RWPE2 (cell line): ENCODE results near the gene CFAP57.

ENCODE experiments used
- ATAC-seq: fragments of 200-7000 bp; cut with Tn5 transposase; 3 replicates; pipeline ENCODE4 v1.9.1; 2021; ENCODE audit warnings: low read depth
- DNase-seq: peaks from one replicate; pipeline ENCODE4 v3.0.0-alpha.2; 2020; ENCODE audit warnings: low spot score
- H3K27ac ChIP-seq: fragments of 450-650 bp; 2 replicates; pipeline ENCODE4 v1.5.1; 2017; ENCODE audit warnings: mild to moderate bottlenecking; ENCODE audit not compliant: poor library complexity, severe bottlenecking
- H3K27me3 ChIP-seq: fragments of 250-450 bp; sonication (Bioruptor Pico); 2 replicates; pipeline ENCODE4 v1.5.1; 2021; ENCODE audit warnings: mild to moderate bottlenecking, moderate library complexity; ENCODE audit not compliant: insufficient read depth, poor library complexity, severe bottlenecking
- H3K36me3 ChIP-seq: fragments of 250-450 bp; sonication (Bioruptor Pico); 2 replicates; pipeline ENCODE4 v1.5.1; 2020; ENCODE audit warnings: low read depth, mild to moderate bottlenecking, moderate library complexity
- H3K4me1 ChIP-seq: fragments of 250-450 bp; sonication (Bioruptor Pico); 2 replicates; pipeline ENCODE4 v1.5.1; 2021; ENCODE audit warnings: mild to moderate bottlenecking, moderate library complexity; ENCODE audit not compliant: insufficient read depth, poor library complexity, severe bottlenecking
- H3K4me3 ChIP-seq: fragments of 250-450 bp; sonication (Bioruptor Pico); 2 replicates; pipeline ENCODE4 v1.5.1; 2021; ENCODE audit warnings: mild to moderate bottlenecking, moderate library complexity; ENCODE audit not compliant: severe bottlenecking
- H3K9me3 ChIP-seq: fragments of 250-450 bp; sonication (Bioruptor Pico); 2 replicates; pipeline ENCODE4 v1.5.1; 2021; ENCODE audit warnings: mild to moderate bottlenecking, moderate library complexity; ENCODE audit not compliant: severe bottlenecking
- CTCF ChIP-seq: fragments of 450-650 bp; IDR thresholded peaks from one replicate; pipeline ENCODE4 v1.5.1; 2017; ENCODE audit warnings: mild to moderate bottlenecking, moderate library complexity; ENCODE audit not compliant: poor library complexity, severe bottlenecking

Gene CFAP57

GRCh38 chr1:43284546-43285110 lies 112.5 kb downstream of the CFAP57 start:
- Histone ChIP-seq H3K9me3 (no peaks in the 10 kb centered on the region), H3K27ac (no peak overlapping the region), H3K4me3 (peak overlapping the region; percentile 38), H3K36me3 (no peaks in the 10 kb centered on the region), H3K27me3 (no peaks in the 10 kb centered on the region), H3K4me1 (peaks cover 3% of the 10 kb centered on the region)
- DNase-seq (peak; percentile 15), ATAC-seq (no peak)
- no peak for TF ChIP-seq CTCF

- H3K36me3 ChIP-seq: no peaks in the 10 kb centered on the region
- peak within 1 kb of the TSS; percentile 38 for H3K4me3 ChIP-seq
- TF ChIP-seq CTCF: peak; percentile 86
- ATAC-seq: peak; percentile 98
- H3K4me1 ChIP-seq: peaks cover 3% of the 10 kb centered on the region
- no peak within 1 kb of the TSS for H3K27ac ChIP-seq
- H3K27me3 ChIP-seq: no peaks in the 10 kb centered on the region
- no peaks in the 10 kb centered on the region for H3K9me3 ChIP-seq
- DNase-seq: peak; percentile 98
Observed at GRCh38 chr1:43285269-43285990, 113.3 kb downstream of the CFAP57 start, which contains the start of gene C1orf210. TSS of gene C1orf210 (minus strand) at chr1:43285581. CDS start at chr1:43283270, 2,311 bp downstream.

GRCh38 chr1:43286115-43286514 lies 114.0 kb downstream of the CFAP57 start:
- no peak for TF ChIP-seq CTCF
- Histone ChIP-seq H3K4me1 (peaks cover 3% of the 10 kb centered on the region), H3K27ac (no peak overlapping the region), H3K4me3 (no peak overlapping the region), H3K36me3 (no peaks in the 10 kb centered on the region), H3K27me3 (no peaks in the 10 kb centered on the region), H3K9me3 (no peaks in the 10 kb centered on the region)
- peak; percentile 52 for DNase-seq
- no peak for ATAC-seq

- H3K36me3 ChIP-seq: no peaks in the 10 kb centered on the region
- peaks cover 3% of the 10 kb centered on the region for H3K4me1 ChIP-seq
- no peaks in the 10 kb centered on the region for H3K9me3 ChIP-seq
- ATAC-seq: no peak
- TF ChIP-seq CTCF: no peak
- DNase-seq: peak; percentile 11
- no peak overlapping the region for H3K4me3 ChIP-seq
- H3K27ac ChIP-seq: no peak overlapping the region
- no peaks in the 10 kb centered on the region for H3K27me3 ChIP-seq
Observed at GRCh38 chr1:43286533-43286932, 114.4 kb downstream of the CFAP57 start.
